NOMO-1 treated with dmso at 0.1 percent for 144 hours (cell line): ENCODE data around the gene TMEM231.
"Not testable (repeated sequence)": the region's sequence is repeated elsewhere in the genome, so short reads cannot be mapped to it uniquely, and the experiment has no call there.

Experiments
- DNase-seq: peaks from one replicate; lab custom pipeline; 2025; ENCODE audit not compliant: unreplicated experiment; lab: John Stamatoyannopoulos, UW

Gene TMEM231

DNA sequence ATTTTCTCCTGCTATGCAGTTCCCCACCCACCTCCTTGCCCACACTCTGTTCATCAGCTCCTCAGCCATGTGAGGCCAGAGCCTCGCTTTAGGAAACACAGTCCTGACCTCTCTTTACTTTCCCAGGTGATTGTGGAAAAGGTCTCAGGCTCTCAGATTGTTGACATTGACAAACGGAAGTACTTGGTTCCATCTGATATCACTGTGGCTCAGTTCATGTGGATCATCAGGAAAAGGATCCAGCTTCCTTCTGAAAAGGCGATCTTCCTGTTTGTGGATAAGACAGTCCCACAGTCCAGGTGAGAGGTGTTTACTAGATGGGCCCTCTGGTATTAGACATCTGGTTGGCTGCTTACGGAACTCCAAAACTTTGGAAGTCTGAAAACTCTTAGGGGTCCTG is 11.9 kb upstream of the TMEM231 start:
- no peak for DNase-seq

DNA sequence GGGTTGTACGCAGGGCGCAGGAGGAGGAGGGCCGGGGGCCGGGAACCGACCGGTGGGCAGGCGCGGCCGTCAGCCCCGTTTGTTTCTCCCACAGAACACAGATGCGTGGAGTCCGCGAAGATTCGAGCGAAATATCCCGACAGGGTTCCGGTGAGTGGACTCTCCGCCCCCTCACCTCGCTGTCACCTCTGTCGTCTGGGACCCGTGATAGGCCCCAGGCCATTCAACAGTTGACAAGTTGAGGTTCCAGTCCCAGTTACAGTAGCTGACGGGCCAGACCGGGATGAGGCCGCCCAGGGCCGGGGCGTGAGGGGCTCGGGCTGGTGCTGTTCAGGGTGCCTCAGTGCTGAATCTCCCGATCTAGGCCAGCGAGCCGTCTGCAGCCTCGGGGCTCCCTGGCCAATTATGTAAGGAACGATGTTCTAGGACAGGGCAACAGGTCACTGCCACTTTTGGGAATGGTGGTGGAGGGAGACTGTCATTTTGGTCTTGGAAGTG is 10.8 kb upstream of the TMEM231 start:
- no peak for DNase-seq

DNA sequence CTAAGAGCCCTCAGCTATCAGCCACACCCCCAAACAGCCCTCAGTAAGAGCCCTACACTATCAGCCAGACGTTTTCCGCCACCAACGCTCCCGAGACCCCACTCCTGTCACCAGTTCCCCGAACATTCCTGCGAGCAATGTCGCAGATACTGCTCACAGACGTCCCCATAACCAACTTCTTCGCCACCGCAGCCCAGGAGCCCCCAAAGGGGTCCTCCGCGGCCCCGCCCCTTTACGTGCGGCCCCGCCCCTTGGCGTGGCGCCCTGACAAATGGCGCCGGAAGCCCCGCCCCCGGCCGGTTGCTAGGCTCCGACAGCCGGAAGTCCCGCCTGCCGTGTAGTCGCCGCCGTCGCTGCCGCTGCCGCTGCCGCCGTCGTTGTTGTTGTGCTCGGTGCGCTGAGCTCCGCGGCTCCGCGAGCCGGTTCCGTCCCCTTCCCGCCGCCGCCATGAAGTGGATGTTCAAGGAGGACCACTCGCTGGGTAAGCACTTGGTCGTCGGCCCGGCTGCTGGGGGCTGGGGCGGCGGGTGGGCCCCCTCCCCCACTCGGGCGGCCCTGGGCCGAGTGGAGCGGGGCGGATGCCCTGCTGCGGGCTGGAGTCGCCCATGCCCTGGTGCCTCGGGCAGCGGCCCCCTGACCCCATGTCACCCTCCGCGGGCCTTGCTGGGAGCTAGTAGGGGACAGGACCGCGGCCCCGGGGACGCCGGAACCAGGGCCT is 10.1 kb upstream of the TMEM231 start, which contains the start of gene GABARAPL2:
GABARAPL2 (plus strand) TSS at position 340 of the 718 bp plus-strand sequence; CDS start at position 448, 108 bp downstream.
- peak; percentile 83 for DNase-seq

DNA sequence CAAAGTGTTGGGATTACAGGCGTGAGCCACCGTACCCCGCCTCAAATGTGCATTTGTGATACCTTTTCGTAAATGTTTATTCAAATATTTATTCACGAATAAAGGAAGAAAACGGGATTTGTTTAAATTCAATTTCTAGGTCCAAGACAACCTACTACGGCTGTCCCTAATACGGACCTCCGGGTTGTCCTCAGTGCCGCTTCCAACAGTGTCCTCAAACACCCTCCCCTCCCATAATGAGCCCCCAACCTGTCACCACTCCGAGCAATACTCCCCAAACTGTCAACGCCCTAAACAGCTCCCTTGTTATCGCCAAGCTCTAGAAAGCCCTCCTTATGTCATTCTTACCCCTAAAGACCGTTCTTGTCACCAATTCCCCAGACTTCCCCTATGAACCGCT is 9.6 kb upstream of the TMEM231 start:
- no peak for DNase-seq

DNA sequence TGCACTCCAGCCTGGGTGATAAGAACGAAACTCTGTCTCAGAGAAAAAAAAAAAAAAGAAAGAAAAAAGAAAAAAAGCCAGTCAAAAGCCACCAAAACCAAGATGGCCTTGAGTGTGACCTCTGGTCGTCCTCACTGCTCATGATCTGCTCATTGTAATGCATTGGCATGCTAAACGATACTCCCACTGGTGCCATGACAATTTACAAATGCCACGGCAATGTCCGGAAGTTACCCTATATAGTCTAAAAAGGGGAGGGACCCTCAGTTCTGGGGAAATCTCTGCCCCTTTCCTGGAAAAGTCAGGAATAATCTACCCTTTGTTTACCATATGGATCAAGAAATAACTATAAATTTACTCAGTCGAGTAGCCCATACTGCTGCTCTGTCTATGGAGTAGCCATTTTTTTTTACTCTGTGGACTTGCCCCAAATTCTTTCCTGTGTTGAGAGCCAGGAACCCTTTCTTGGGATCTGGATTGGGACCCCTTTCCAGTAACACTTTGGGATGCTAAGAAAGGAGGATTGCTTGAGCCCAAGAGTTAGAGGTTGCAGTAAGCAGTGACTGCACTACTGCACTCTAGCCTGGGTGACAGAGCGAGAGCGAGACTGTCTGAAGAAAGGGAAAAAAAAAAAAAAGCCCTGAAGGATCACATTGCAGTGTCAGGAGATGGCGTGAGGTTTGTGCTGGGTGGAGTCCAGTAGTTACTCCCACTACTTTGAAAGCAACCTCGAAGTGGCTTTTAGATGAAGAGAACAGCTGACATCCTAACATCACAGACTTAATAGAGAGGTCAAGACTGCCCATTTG is 3.7 kb upstream of the TMEM231 start:
- no peak for DNase-seq

DNA sequence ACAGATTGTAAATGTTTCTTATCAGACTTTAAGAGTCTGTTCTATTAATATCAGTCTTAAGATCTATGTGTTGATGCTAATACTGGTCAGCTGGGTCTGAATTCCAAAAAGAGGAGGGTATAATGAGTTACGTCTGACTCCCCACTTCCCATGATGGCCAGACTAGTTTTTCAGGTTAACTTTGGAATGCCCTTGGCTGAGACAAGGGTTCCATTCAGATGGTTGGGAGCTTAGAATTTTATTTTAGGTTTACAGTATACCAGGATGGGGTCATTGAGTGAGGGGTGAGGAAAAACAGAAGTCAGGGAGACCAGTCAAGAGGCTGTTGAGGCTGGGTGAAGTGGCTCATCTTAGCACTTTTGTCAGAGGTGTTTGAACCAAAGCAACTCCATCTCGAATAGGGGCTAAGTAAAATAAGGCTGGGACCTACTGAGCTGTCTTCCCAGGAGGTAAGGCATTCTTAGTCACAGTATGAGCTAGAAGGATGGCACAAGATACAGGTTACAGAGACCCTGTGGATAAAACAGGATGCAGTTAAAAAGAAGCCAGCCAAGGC is 2.9 kb upstream of the TMEM231 start:
- no peak for DNase-seq

DNA sequence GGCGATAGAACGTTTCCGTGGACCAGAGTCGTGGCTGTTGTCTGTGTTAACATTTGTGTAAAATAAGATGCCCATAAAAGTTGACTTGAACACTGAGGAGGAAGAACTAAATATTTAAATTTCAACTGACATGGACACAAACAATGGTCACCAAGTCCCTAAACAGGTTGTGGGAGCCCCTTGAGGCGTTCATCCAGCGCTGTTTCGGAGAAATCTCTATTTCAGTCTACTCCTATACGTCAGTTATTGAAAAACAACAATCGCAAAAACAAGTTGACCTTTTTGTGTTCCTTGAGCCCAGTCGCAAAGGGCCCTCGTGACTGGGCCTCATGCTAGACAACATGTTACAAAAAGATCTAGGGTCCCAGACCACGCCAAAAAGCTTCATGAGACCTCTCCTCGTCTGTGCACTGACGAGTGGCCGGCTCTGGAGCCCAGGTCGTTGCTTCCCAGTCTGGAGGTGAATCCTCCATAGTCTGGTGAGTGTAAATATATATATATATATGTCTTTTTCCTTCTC is 439 bp upstream of the TMEM231 start:
- DNase-seq: no peak

DNA sequence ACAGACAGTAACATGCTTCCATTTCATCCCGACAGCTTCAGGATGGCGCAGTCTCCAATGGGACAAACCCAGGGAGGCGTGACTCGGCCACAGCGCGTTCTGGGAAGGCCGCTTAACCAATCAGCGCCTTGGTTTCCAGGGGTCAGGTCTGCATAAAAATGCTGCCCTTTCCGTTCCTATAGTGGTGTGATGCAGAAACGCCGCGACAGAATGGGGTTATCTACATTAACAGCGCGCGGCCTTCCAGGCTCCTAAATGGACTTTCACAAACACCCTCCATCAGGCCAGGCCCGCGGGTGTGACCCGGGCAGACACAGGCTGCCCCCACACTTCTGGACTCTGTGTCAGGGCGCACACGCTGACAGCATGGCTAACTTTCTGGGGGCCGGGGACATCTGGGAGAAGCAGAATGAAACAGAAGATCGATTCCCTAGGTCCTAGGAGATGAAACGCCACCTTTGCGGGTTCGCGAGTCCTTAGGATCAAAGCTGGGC is 792 bp downstream of the TMEM231 start:
- no peak for DNase-seq

DNA sequence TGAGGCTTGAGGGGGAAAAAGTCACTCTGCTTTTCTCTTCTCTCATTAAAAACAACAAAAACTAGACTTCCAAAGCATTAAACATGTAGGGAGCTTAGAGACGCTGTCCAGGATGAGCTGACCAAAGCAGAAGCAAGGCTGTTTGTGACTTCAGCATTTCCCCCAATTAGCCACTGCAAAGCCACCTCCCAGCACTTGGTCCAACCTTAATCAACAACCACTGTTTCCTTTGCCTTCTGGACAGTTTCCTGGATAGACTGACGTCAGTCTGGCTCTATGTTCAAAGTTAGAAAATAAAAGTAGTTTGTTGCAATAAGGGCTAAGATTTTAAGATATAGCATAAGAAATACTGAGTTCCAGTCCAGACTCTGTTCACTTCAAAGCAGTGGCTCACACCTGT is 3.1 kb downstream of the TMEM231 start:
- no peak for DNase-seq

DNA sequence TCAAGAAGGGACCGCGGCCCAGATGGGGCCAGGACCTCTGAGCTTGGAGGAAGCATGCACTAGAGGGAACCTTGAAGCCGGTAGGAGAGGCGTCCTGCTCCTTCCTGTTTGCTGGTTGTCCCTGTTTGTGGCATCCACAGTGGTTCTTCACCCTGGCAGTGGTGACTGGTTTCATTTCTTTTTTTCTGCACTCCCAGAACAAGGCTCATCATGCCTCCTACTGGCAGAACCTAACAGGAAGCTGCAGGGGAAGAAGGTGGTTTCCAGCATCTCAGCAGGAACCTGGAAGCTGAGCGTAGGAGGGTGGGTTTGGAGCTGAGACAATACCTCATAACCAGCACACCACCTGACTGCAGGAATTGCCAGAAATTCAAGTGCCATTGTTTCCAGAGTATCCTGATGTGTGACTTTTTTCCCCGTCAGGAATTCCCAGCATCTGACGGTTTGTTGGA is 5.8 kb downstream of the TMEM231 start:
- DNase-seq: peak; percentile 88

DNA sequence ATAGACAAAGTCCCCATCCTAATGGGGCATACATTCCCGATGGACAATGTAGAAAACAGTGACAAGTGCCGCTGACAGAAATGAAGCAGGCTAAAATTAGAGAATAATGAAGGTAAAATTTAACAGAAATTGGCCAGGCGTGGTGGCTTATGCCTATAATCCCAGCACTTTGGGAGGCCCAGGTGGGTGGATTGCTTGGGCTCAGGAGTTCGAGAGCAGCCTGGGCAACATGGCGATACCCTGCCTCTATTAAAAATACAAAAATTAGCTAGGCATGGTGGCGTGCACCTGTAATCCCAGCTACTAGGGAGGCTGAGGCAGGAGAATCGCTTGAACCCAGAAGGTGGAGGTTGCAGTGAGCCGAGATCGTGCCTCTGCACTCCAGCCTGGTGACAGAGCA is 7.6 kb downstream of the TMEM231 start:
- not testable (repeated sequence) for DNase-seq

DNA sequence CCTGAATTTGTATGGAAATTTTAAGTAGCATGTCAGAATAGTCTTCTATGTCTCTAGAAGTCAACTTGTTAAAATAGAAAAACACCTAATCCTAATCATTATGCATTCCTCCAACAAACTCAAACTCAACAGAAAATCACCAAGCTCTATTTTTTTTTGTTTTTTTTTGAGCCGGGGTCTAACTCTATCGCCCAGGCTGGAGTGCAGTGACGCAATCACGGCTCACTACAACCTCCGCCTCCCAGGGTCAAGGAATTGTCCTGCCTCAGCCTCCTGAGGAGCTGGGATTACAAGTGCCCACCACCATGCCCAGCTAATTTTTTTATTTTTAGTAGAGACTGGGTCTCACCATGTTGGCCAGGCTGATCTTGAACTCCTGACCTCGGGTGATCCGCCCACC is 9.8 kb downstream of the TMEM231 start:
- DNase-seq: no peak

DNA sequence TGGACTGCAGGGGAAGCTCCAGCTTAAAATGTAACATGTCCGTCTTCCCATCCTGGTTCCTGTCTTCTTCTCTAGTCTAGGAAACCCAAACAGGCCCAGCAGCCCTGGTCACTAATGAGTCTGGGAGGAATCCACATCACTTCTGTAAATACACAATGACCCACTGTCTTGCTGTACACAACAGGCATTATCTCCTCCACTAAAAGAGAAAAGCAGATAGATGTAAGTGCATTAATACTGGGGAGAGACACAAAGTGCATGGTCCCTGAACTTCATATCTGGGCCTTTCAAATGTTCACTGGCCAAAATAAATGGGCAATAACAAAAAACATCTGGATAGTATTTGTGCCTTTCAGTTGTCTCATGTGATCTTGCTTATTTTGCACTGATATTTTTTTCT is 10.2 kb downstream of the TMEM231 start:
- DNase-seq: not testable (repeated sequence)

DNA sequence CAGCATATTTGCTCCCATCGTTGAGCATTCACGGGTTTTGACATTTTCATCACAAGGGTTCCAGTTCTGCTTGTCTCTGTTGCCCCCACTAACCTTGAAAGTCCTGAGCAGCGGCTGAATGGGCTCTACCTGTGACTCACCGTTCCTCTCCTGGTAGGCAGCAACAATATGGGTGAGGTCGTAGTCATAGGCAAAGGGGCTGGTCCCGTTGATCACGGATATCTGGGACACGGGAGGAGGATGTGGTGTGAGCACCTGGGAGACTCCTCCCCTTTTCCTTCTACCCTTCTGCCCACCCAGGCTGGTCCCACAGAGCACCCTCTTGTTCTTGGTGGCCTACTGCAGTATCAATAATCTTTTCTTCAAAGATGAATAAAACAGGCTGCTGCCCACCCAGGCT is 13.6 kb downstream of the TMEM231 start:
- not testable (repeated sequence) for DNase-seq

DNA sequence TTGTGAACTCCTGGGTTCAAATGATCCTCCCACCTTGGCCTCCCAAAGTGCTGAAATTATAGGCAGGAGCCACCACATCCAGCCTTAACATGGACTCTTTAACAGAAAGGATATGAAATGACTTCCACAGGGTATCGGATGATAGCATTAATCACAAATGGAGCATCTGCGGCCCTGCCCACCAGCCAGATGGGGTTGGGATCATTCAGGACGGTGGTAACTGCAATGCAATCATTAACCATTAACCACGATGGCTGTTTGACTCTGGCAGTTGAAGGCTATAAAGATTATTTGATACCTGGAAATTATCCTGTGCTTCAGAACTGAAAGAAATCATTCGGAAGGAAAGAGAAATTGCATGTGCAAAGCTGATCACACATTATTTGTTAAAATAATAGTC is 14.8 kb downstream of the TMEM231 start:
- DNase-seq: no peak

DNA sequence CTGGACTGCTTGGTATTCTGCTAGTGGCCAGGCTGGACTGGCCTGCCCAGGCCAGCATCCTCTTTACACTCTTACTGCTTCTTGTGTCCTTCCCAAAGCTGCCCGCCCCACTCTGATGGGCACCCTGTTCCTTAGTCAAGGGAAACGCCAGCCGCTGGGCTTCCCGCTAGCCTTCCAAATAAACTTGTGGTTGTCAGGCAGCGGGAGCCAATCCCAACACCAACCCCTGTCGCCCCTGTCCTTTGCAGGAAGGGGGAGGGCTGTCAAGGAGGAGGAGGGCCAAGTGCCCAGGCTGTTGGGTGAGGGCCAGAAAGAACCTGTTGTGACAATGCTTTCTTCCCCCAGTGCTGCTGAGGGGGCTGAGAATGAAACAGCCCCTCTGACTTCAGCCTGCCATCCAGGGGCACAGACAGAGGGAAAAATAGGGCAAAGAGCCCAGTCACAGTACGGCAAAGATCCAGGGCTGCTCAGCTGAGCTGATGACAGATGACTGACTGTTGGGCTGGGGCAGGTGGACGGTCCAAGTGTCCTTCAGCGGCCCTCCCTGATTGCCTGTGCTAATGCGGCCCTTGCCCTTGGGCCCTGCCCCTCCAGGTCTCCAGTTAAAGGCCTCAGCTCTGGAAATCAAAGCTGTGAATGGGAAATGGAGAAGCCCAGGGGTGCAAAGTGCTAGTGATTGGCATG is 17.0 kb downstream of the TMEM231 start:
- DNase-seq: not testable (repeated sequence)

DNA sequence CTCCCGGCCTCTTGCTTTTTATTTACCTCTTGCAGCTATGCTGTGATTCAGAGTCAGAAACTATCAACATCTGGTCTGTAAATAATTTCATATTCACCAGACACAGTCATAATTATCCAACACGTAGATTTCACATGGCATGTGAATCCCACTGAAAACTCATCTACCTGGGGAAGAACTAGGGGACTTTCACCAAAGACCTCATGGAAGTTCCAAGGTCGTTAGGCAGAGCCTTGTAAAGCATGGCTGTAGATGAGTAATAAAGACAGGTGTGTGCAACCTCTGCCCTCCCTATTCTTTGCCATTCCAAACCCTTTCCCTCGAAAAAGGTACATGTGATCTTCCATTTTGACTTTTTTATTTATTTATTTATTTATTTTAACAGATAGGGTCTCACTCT is 18.3 kb downstream of the TMEM231 start:
- no peak for DNase-seq

DNA sequence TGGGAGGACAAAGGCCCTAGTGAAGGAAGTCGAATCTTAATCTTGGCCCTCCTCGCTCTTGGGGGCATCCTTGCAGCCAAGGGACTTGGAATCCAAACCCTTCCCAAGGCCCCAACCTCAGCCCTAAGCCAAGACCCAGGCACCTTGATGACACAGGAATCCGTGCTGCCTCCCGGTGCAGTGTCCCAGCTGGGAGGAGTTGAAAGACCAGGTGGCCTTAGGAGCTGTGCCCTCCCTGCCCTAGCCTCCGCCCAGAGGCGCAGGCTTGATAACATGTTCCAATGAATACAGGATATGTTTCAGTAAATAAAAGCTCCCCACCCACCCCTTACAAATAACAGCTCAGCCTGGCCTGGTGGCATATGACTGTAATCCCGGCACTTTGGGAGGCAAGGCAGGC is 20.2 kb downstream of the TMEM231 start, which contains the start of gene CHST5:
CHST5 (minus strand) TSS at position 208 of the 400 bp plus-strand sequence. CDS start 5,724 bp downstream, outside the sequence.
- DNase-seq: no peak

DNA sequence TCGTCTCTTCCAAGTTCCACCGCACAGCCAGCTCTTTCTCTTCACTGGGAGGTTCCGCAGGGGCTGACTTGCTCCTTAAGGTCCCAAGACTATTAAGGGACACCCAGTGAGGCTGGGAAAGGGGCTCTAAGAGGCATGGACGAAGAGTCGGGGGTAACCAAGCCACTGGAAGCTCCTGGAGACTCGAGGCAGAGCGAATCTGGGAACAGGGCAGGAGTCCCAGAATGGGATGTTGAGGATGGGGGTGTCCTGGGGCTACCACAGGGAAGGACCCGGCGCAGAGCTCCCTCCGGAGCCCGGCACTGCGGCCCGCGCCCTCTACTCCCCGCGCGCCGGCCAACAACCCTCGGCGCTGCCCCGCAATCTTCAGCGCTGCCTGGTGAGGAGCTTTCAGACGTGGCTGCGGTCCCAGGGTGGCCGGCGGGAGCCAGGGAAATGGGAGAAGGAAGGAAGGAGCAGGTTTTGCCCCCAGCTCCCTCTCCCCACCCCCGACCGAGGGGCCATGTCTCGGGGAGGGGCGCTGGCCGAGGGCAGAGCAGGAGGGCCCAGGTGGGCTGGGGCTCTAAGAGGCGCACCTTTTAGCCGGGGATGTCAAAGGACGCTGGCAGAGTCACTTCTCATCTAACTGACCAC is 20.7 kb downstream of the TMEM231 start:
- no peak for DNase-seq

DNA sequence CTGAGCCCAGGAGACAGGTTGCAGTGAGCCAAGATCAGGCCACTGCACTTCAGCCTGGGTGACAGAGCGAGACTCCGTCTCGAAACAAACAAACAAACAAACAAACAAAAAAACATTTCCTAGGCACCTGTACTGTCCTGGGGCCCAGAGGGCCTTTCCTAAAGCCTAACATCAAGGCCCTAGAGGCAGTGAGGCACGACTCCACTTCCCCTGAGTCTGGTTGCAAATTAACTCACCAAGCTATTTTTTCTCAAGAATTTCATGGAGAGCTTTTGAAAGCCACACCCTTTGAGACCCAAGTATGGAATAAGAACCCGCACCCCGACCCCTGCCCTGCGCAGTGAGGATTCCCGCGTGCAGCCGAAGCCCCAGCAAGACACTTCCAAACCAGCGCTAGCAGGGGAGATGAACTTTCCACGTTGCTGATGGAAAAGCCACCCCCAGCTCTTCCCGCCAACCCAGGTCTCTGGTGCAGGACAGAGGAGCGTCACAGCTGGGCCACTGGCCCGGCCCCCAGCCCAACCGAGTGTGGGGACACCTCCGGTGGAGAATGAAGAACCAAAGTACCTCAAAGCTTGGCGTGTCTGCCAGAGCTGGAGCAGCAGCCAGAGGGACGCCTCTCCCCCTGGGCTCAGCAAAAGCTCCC is 21.4 kb downstream of the TMEM231 start:
- DNase-seq: no peak
